ENCODE data around the gene BCL11B.

Gene BCL11B

GRCh38 chr14:99158646-99159165, 113.3 kb downstream of the BCL11B start:
- DNase-seq (ENCODE audit: low spot score), result no peak

GRCh38 chr14:99158150-99158549, 113.8 kb downstream of the BCL11B start:
- no peak for DNase-seq (ENCODE audit: low spot score)

- no peak for DNase-seq (ENCODE audit: low spot score)
Measured at GRCh38 chr14:99157676-99158075, 114.3 kb downstream of the BCL11B start.

GRCh38 chr14:99157246-99157645, 114.8 kb downstream of the BCL11B start:
- no peak for DNase-seq (ENCODE audit: low spot score)

GRCh38 chr14:99156814-99157213, 115.2 kb downstream of the BCL11B start:
- no peak for DNase-seq (ENCODE audit: low spot score)

- no peak for DNase-seq (ENCODE audit: low spot score)
Measured at GRCh38 chr14:99156090-99156425, 115.9 kb downstream of the BCL11B start.

GRCh38 chr14:99155173-99156089, 116.6 kb downstream of the BCL11B start:
- no peak for DNase-seq (ENCODE audit: low spot score)

GRCh38 chr14:99150236-99150635, 121.8 kb downstream of the BCL11B start:
- DNase-seq (ENCODE audit: low spot score), result no peak

GRCh38 chr14:99148861-99149610, 123.0 kb downstream of the BCL11B start:
- DNase-seq (ENCODE audit: low spot score), result no peak

- DNase-seq (ENCODE audit: low spot score), result no peak
Measured at GRCh38 chr14:99148131-99148530, 123.9 kb downstream of the BCL11B start.

- no peak for DNase-seq (ENCODE audit: low spot score)
Measured at GRCh38 chr14:99147366-99147740, 124.6 kb downstream of the BCL11B start.

GRCh38 chr14:99146616-99147365, 125.2 kb downstream of the BCL11B start:
- DNase-seq (ENCODE audit: low spot score), result no peak

GRCh38 chr14:99145307-99145706, 126.7 kb downstream of the BCL11B start:
- no peak for DNase-seq (ENCODE audit: low spot score)

- no peak for DNase-seq (ENCODE audit: low spot score)
Measured at GRCh38 chr14:99143793-99144192, 128.2 kb downstream of the BCL11B start.

GRCh38 chr14:99143126-99143525, 128.9 kb downstream of the BCL11B start:
- no peak for DNase-seq (ENCODE audit: low spot score)

- DNase-seq (ENCODE audit: low spot score), result no peak
Measured at GRCh38 chr14:99141236-99141635, 130.8 kb downstream of the BCL11B start.

- no peak for DNase-seq (ENCODE audit: low spot score)
Measured at GRCh38 chr14:99138999-99139865, 132.8 kb downstream of the BCL11B start.

GRCh38 chr14:99137913-99138571, 134.0 kb downstream of the BCL11B start:
- peak; percentile 51 for DNase-seq (ENCODE audit: low spot score)

- peak; percentile 4 for DNase-seq (ENCODE audit: low spot score)
Measured at GRCh38 chr14:99137001-99137700, 134.8 kb downstream of the BCL11B start.

GRCh38 chr14:99136401-99136800, 135.6 kb downstream of the BCL11B start:
- DNase-seq (ENCODE audit: low spot score), result no peak

Measured in NAMALWA (cell line).